ENCODE data around the gene KLHL11.

KLHL11 gene

GRCh38 chr17:41810659-41811548, 54.3 kb downstream of the KLHL11 start:
- peak overlapping the region; percentile 65 for H3K4me3 ChIP-seq (ENCODE audit: low read depth, low read length)
- DNase-seq (ENCODE audit: low read depth): no peak
- TF ChIP-seq CTCF (IDR thresholded peaks at IDR 0.05; ENCODE audit: low read depth, low read length, missing control alignments): no peak

- no peak for TF ChIP-seq CTCF (IDR thresholded peaks at IDR 0.05; ENCODE audit: low read depth, low read length, missing control alignments)
- H3K4me3 ChIP-seq (ENCODE audit: low read depth, low read length): no peak overlapping the region
- DNase-seq (ENCODE audit: low read depth): no peak
Measured at GRCh38 chr17:41806685-41807445, 58.4 kb downstream of the KLHL11 start.
